Trophoblast cell (in vitro differentiated cells and primary cell): Measurements from ENCODE around the gene FOXP4.

ENCODE experiments used
- DNase-seq, 2 donors: peaks; one replicate each; pipeline ENCODE4 v3.0.0-alpha.2; 2016
- H2AFZ ChIP-seq: 2 replicates; pipeline ENCODE4 v1.6.1; 2013; ENCODE audit warnings: low read length, moderate library complexity, mild to moderate bottlenecking; ENCODE audit not compliant: insufficient read depth, poor library complexity
- H2AK5ac ChIP-seq: 2 replicates; pipeline ENCODE4 v1.6.1; 2013; ENCODE audit warnings: mild to moderate bottlenecking, low read length
- H2BK120ac ChIP-seq: 2 replicates; pipeline ENCODE4 v1.6.1; 2013; ENCODE audit warnings: low read length, mild to moderate bottlenecking, moderate library complexity; ENCODE audit not compliant: insufficient read depth, poor library complexity
- H2BK12ac ChIP-seq: 2 replicates; pipeline ENCODE4 v1.6.1; 2013; ENCODE audit warnings: mild to moderate bottlenecking, low read length, moderate library complexity
- H2BK5ac ChIP-seq: 2 replicates; pipeline ENCODE4 v1.6.1; 2013; ENCODE audit warnings: low read length, low read depth, moderate library complexity, mild to moderate bottlenecking; ENCODE audit not compliant: poor library complexity
- H3K14ac ChIP-seq: 2 replicates; pipeline ENCODE4 v1.6.1; 2013; ENCODE audit warnings: mild to moderate bottlenecking, low read length
- H3K18ac ChIP-seq: 2 replicates; pipeline ENCODE4 v1.6.1; 2013; ENCODE audit warnings: mild to moderate bottlenecking, low read length
- H3K23ac ChIP-seq: 2 replicates; pipeline ENCODE4 v1.6.1; 2013; ENCODE audit warnings: low read length
- H3K27ac ChIP-seq: 2 replicates; pipeline ENCODE4 v1.5.1; 2013; ENCODE audit warnings: low read depth, mild to moderate bottlenecking, inconsistent platforms, low read length, moderate library complexity
- H3K27me3 ChIP-seq: 2 replicates; pipeline ENCODE4 v1.6.1; 2013; ENCODE audit warnings: inconsistent platforms, mild to moderate bottlenecking, low read length, moderate library complexity; ENCODE audit not compliant: insufficient read depth
- H3K36me3 ChIP-seq, 2 experiments: 1 replicate in 1 of 2; 2 replicates in 1 of 2; pipeline ENCODE4 v1.6.1; 2013; ENCODE audit warnings: low read length in 2 of 2, mild to moderate bottlenecking in 2 of 2, moderate library complexity in 1 of 2; ENCODE audit not compliant: insufficient read depth in 2 of 2, control insufficient read depth in 1 of 2
- H3K4ac ChIP-seq: 2 replicates; pipeline ENCODE4 v1.6.1; 2013; ENCODE audit warnings: low read depth, mild to moderate bottlenecking, low read length, moderate library complexity
- H3K4me1 ChIP-seq, 2 experiments: 1 replicate in 1 of 2; 2 replicates in 1 of 2; pipeline ENCODE4 v1.6.1; 2013; ENCODE audit warnings: low read length in 2 of 2, mild to moderate bottlenecking in 2 of 2, moderate library complexity in 1 of 2; ENCODE audit not compliant: insufficient read depth in 2 of 2, control insufficient read depth in 1 of 2
- H3K4me2 ChIP-seq: 2 replicates; pipeline ENCODE4 v1.6.1; 2013; ENCODE audit warnings: inconsistent platforms, mild to moderate bottlenecking, low read length, moderate library complexity
- H3K4me3 ChIP-seq: 2 replicates; pipeline ENCODE4 v1.5.1; 2013; ENCODE audit warnings: mild to moderate bottlenecking, low read depth, low read length, inconsistent platforms
- H3K79me1 ChIP-seq: one replicate; pipeline ENCODE4 v1.6.1; 2013; ENCODE audit warnings: low read length
- H3K79me2 ChIP-seq: 2 replicates; pipeline ENCODE4 v1.6.1; 2013; ENCODE audit warnings: low read length, mild to moderate bottlenecking; ENCODE audit not compliant: control insufficient read depth, insufficient read depth, poor library complexity
- H3K9ac ChIP-seq: 2 replicates; pipeline ENCODE4 v1.6.1; 2013; ENCODE audit warnings: mild to moderate bottlenecking, low read length
- H3K9me3 ChIP-seq: 2 replicates; pipeline ENCODE4 v1.6.1; 2013; ENCODE audit warnings: low read depth, mild to moderate bottlenecking, control low read depth, inconsistent platforms, low read length; ENCODE audit not compliant: insufficient read depth
- H4K12ac ChIP-seq: 2 replicates; pipeline ENCODE4 v1.6.1; 2013; ENCODE audit warnings: low read depth, mild to moderate bottlenecking, low read length, moderate library complexity
- H4K8ac ChIP-seq: 2 replicates; pipeline ENCODE4 v1.6.1; 2013; ENCODE audit warnings: low read depth, mild to moderate bottlenecking, low read length, moderate library complexity
- H4K91ac ChIP-seq: one replicate; pipeline ENCODE4 v1.6.1; 2013; ENCODE audit warnings: low read depth, mild to moderate bottlenecking, low read length, moderate library complexity
- WGBS: extraction: QIAGEN DNeasy Blood & Tissue Kit; methylation state at CpG from one replicate; pipeline ENCODE4 v1.1.7; 2013; ENCODE audit warnings: missing lambda C conversion rate; ENCODE audit not compliant: insufficient read length, insufficient coverage; ENCODE audit errors: extremely low coverage; 5-methylcytosine and 5-hydroxymethylcytosine counted together

Gene FOXP4

DNA sequence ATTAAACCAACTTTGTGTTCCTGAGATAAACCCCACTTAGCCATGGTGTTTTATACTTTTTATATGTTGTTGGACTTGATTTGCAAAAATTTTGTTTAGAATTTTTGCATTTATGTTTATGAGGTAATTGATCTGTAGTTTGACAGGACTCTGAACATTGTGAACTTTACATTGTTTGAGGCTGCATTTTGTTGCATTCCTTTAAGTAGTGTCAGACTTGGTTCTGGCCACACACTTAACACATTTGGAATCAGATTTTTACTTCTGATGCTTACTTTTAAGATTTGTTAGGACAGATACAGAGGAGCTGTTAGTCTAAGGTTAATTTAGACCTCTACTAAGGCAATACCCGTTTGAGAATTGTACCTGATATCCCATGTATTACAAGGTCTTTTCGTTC lies 75.6 kb downstream of the FOXP4 start:
- Histone ChIP-seq H2BK5ac (no peak overlapping the region), H4K12ac (no peak overlapping the region), H4K91ac (no peak overlapping the region), H2BK120ac (no peak overlapping the region), H3K4me3 (no peak overlapping the region), H3K4me1 (peaks cover 23% of the 10 kb centered on the region in 2 experiments), H3K79me1 (peaks cover 21% of the 10 kb centered on the region), H2AFZ (no peak overlapping the region), H3K4me2 (no peak overlapping the region), H2AK5ac (no peak overlapping the region), H3K27me3 (no peaks in the 10 kb centered on the region), H3K23ac (no peak overlapping the region), H3K79me2 (peaks cover 5% of the 10 kb centered on the region), H3K9ac (no peak overlapping the region), H3K14ac (no peak overlapping the region), H3K27ac (peak overlapping the region; percentile 97), H3K4ac (no peak overlapping the region), H3K18ac (no peak overlapping the region), H3K36me3 (no peaks in the 10 kb centered on the region), H4K8ac (no peak overlapping the region), H2BK12ac (no peak overlapping the region), H3K9me3 (peaks cover 4% of the 10 kb centered on the region)
- no CpG with 5 or more reads among the region's 2 CpGs for WGBS
- no peak for DNase-seq

DNA sequence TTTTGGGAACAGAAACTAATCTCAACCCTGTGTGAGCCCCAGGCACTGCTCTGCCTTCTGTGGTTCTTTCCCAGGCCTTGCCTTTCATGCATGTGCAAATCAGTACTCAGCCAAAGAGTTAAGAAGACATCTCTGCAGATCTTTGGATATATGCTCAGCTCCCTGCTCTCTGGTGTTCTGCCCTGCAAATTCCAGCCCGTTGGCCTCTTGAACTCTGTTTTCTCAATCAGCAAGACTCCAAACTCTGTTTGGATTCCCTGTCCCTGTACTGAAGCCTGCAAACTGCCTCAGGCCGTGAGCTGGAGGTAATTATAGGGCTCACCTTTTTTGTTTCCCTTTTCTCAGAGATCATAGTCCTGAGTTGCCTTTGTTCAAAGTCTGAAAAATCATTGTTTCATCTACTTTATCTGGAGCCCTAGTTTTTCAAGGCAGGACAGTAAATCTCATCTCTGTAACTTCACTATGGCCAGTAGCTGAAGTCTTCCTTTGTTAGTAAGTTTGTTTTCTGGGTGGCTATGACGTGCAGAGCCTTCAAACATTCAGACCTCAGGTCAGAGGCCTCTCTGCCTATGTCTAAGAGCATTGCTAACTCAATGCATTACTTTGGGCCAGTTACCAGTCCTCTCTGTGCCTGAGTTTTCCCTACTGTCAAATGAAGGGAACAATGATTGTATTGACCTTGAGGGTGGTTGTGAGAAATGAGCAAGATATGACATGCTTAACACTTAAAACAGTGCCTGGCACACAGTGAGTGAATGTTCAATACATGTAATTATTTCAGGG lies 76.2 kb downstream of the FOXP4 start:
- H2AK5ac ChIP-seq, result no peak overlapping the region
- peak overlapping the region; percentile 80 for H4K91ac ChIP-seq
- H3K4me1 ChIP-seq, result peaks cover 23% of the 10 kb centered on the region in 2 experiments
- H3K27ac ChIP-seq, result peak overlapping the region; percentile 97
- no peak overlapping the region for H3K23ac ChIP-seq
- H4K8ac ChIP-seq, result peak overlapping the region; percentile 17
- H3K79me1 ChIP-seq, result peaks cover 21% of the 10 kb centered on the region
- no peak overlapping the region for H2AFZ ChIP-seq
- H3K4ac ChIP-seq, result no peak overlapping the region
- peaks cover 5% of the 10 kb centered on the region for H3K79me2 ChIP-seq
- peak overlapping the region; percentile 37 for H3K18ac ChIP-seq
- no peaks in the 10 kb centered on the region for H3K36me3 ChIP-seq
- H3K27me3 ChIP-seq, result no peaks in the 10 kb centered on the region
- peak overlapping the region; percentile 43 for H3K4me2 ChIP-seq
- WGBS, result no CpG with 5 or more reads among the region's 3 CpGs
- peak overlapping the region; percentile 94 for H2BK5ac ChIP-seq
- DNase-seq, result peak; percentile 7 to 22
- peaks cover 4% of the 10 kb centered on the region for H3K9me3 ChIP-seq
- no peak overlapping the region for H3K9ac ChIP-seq
- peak overlapping the region; percentile 65 for H2BK120ac ChIP-seq
- H3K4me3 ChIP-seq, result no peak overlapping the region
- peak overlapping the region; percentile 27 for H3K14ac ChIP-seq
- no peak overlapping the region for H4K12ac ChIP-seq
- H2BK12ac ChIP-seq, result peak overlapping the region; percentile 41

DNA sequence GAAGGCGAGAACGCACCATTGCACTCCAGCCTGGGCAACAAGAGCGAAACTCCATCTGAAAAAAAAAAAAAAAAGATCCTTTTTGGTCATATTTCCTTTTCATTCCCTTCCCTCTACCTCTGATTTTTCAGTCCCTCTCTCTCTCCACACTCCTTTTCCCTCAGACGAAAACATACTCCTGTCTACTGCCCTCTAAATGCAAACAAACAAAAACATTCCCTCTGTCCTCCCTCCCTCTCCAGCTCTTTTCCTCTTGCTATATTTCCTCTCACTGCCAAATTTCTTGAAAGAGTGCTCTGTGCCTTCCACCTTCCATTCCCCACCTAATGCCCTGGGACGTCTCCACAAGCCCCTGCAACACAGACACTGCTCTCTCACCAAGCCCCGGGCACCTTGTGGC lies 77.1 kb downstream of the FOXP4 start:
- Histone ChIP-seq H3K9ac (no peak overlapping the region), H3K4me2 (no peak overlapping the region)
- no CpG with 5 or more reads among the region's 6 CpGs for WGBS

DNA sequence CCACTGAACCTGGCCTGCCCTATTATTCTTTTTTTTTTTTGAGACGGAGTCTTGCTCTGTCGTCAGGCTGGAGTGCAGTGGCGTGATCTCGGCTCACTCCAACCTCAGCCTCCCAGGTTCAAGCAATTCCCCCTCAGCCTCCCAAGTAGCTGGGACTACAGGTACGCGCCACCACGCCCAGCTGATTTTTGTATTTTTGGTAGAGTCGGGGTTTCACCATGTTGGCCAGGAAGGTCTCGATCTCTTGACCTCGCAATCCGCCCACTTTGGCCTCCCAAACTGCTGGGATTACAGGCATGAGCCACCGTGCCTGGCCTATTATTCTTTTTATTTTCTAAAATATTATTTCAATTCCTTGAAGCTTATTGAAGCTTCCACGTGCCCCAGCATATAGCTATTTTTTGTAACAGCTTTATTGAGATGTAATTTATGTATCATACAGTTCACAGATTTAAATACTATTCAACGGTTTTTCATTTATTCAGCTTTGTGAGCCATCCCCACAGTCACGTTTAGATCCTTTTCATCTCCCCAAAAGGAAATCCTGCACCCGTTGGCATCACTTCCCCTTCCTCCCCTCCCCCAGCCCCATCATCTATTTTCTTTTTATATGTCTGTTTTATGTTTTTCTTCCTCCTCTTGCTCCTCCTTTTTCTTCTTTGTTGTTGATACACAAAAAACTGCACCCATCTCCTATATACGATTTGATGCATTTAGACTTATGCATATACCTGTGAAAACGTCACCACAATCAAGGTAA lies 78.6 kb downstream of the FOXP4 start:
- H3K4me2 ChIP-seq, result peak overlapping the region; percentile 10
- H3K36me3 ChIP-seq, result no peaks in the 10 kb centered on the region
- peaks cover 21% of the 10 kb centered on the region for H3K79me1 ChIP-seq
- H3K23ac ChIP-seq, result no peak overlapping the region
- H3K4ac ChIP-seq, result no peak overlapping the region
- H2BK5ac ChIP-seq, result no peak overlapping the region
- H3K27me3 ChIP-seq, result no peaks in the 10 kb centered on the region
- WGBS, result no CpG with 5 or more reads among the region's 18 CpGs
- H4K91ac ChIP-seq, result no peak overlapping the region
- no peak for DNase-seq
- H3K14ac ChIP-seq, result no peak overlapping the region
- H3K4me3 ChIP-seq, result no peak overlapping the region
- H3K18ac ChIP-seq, result no peak overlapping the region
- H4K8ac ChIP-seq, result no peak overlapping the region
- H3K27ac ChIP-seq, result no peak overlapping the region
- no peak overlapping the region for H3K9ac ChIP-seq
- H2AFZ ChIP-seq, result no peak overlapping the region
- no peak overlapping the region for H2BK120ac ChIP-seq
- H3K79me2 ChIP-seq, result peaks cover 5% of the 10 kb centered on the region
- no peak overlapping the region for H2AK5ac ChIP-seq
- peaks cover 4% of the 10 kb centered on the region for H3K9me3 ChIP-seq
- H4K12ac ChIP-seq, result no peak overlapping the region
- peak overlapping the region; percentile 9 for H2BK12ac ChIP-seq
- H3K4me1 ChIP-seq, result peaks cover 17 to 18% of the 10 kb centered on the region in 2 experiments

More for the DNA sequence above, 77.1 kb downstream of the FOXP4 start:
- H3K79me2 ChIP-seq, result peaks cover 5% of the 10 kb centered on the region
- DNase-seq, result no peak
- H4K12ac ChIP-seq, result no peak overlapping the region
- H3K14ac ChIP-seq, result peak overlapping the region; percentile 79
- no peak overlapping the region for H3K4me3 ChIP-seq
- peak overlapping the region; percentile 80 for H4K91ac ChIP-seq
- no peak overlapping the region for H2AK5ac ChIP-seq
- H2BK5ac ChIP-seq, result peak overlapping the region; percentile 94
- peak overlapping the region; percentile 67 for H4K8ac ChIP-seq
- H3K4ac ChIP-seq, result no peak overlapping the region
- H3K9me3 ChIP-seq, result peaks cover 4% of the 10 kb centered on the region
- peak overlapping the region; percentile 65 for H2BK120ac ChIP-seq
- H2AFZ ChIP-seq, result no peak overlapping the region
- H3K4me1 ChIP-seq, result peaks cover 18% of the 10 kb centered on the region in 2 experiments
- H3K18ac ChIP-seq, result no peak overlapping the region
- H2BK12ac ChIP-seq, result peak overlapping the region; percentile 93
- H3K27ac ChIP-seq, result peak overlapping the region; percentile 97
- H3K27me3 ChIP-seq, result no peaks in the 10 kb centered on the region
- H3K23ac ChIP-seq, result no peak overlapping the region
- peaks cover 21% of the 10 kb centered on the region for H3K79me1 ChIP-seq
- H3K36me3 ChIP-seq, result no peaks in the 10 kb centered on the region
